ENCODE results near the gene SOST. TPM values are rescaled to one million over a fixed set of nuclear protein-coding genes. Genes with fewer than 3 reads are reported as not detected.

SOST gene
- total and polyA plus RNA-seq, 5 donors from 2014 or later, result not detected

DNA sequence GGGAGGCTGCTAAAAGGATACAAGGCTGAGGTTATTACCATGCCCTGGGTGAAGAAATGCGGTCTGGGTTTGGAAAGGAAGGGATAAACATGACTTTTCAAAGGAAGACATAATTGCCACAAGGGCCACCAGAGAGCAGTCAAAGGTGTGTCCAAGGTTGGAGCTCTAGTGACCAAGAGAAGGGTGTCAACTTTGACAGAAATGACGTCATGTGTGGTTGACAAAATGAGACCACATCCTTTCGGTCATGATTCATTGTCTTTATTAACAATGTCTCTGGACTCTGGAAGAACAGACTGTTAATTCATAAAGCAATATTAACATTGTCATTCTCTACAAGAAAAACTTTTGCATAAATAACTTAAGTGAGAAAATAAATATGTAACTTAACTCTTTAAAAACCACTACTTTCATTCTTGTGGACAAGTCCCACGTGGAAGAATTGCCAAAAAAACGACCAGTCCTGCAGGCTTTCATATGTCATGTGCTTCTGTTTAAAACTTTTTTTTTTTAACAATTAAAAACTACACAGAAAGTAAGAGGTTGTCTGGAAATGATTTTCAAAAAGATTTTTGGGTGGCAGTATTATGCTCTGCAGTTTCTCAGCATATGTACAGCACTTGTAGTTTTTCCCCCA is 5.0 kb downstream of the SOST start:
- Histone ChIP-seq H3K27me3 (ENCODE audit: control insufficient read depth, insufficient read depth, low read length) (peaks cover 13% of the 10 kb centered on the region), H3K27ac (ENCODE audit: insufficient read depth, low read length, poor library complexity, severe bottlenecking) (no peak overlapping the region), H3K36me3 (ENCODE audit: control insufficient read depth, insufficient read depth, low read length) (no peaks in the 10 kb centered on the region), H3K4me1 (ENCODE audit: control insufficient read depth, insufficient read depth, low read length, poor library complexity, severe bottlenecking) (peaks cover 3% of the 10 kb centered on the region), H3K4me3 (ENCODE audit: low read depth, low read length) (no peak overlapping the region), H3K9me3 (ENCODE audit: control insufficient read depth in 2 of 2, low read length in 2 of 2) (no peaks in the 10 kb centered on the region)
- ATAC-seq (ENCODE audit: low read depth in 2 of 2), result no peak
- no peaks in the 10 kb centered on the region for H3K9me3 Mint-ChIP-seq
- no peak overlapping the region for H3K4me3 Mint-ChIP-seq
- no peaks in the 10 kb centered on the region for H3K36me3 Mint-ChIP-seq
- H3K27ac Mint-ChIP-seq, result no peak overlapping the region
- peaks cover 37% of the 10 kb centered on the region for H3K27me3 Mint-ChIP-seq
- DNase-seq, result no peak
- no peaks in the 10 kb centered on the region for H3K4me1 Mint-ChIP-seq

DNA sequence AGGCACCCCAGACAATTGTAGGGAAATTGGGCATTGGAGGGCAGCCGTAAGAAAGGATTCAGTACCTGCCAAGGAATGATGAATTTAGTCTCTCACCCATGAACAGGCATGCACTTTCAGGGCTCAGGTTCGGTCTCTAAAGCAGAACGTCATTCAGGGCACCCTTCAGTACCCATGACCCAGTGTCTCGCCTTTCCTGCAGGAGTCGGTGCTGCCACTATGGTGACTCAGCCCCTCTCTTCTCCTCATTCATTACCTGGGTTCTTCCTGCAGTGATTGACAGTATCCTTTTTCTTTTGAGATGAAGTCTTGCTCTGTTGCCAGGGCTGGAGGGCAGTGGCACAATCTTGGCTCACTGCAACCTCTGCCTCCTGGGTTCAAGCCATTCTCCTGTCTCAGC is 8.4 kb downstream of the SOST start:
- Mint-ChIP-seq H3K36me3 (no peaks in the 10 kb centered on the region), H3K9me3 (no peaks in the 10 kb centered on the region), H3K4me3 (no peak overlapping the region), H3K27ac (no peak overlapping the region), H3K27me3 (peaks cover 39% of the 10 kb centered on the region), H3K4me1 (no peaks in the 10 kb centered on the region)
- Histone ChIP-seq H3K27me3 (ENCODE audit: control insufficient read depth, insufficient read depth, low read length) (peaks cover 17% of the 10 kb centered on the region), H3K36me3 (ENCODE audit: control insufficient read depth, insufficient read depth, low read length) (no peaks in the 10 kb centered on the region), H3K4me3 (ENCODE audit: low read depth, low read length) (no peak overlapping the region), H3K9me3 (ENCODE audit: control insufficient read depth in 2 of 2, low read length in 2 of 2) (no peaks in the 10 kb centered on the region), H3K27ac (ENCODE audit: insufficient read depth, low read length, poor library complexity, severe bottlenecking) (no peak overlapping the region), H3K4me1 (ENCODE audit: control insufficient read depth, insufficient read depth, low read length, poor library complexity, severe bottlenecking) (peaks cover 1% of the 10 kb centered on the region)
- ATAC-seq (ENCODE audit: low read depth in 2 of 2), result no peak
- DNase-seq, result no peak

DNA sequence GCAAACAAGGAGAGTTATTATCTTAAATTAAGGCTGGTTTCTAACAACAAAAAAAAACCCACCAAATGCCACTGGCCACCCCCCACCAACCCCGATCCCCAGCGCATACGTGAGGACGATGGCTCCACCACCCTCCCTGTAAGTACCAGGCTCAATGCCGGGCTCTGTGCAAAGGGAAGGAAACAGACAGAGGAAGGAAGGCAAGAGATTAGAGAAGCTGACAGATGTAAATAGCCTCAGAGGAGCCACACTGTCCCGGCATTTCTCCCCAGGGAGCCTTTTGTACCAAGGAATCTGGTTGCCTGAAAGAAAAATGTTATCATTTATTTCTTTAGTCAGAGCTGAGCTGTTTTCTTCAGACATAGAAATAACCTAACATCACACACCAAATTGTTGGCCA is 13.1 kb downstream of the SOST start:
- Mint-ChIP-seq H3K4me1 (no peaks in the 10 kb centered on the region), H3K9me3 (peaks cover 0 to 2% (median 0%) of the 10 kb centered on the region in 7 donors), H3K27me3 (peaks cover 36% of the 10 kb centered on the region), H3K4me3 (no peak overlapping the region), H3K27ac (no peak overlapping the region), H3K36me3 (no peaks in the 10 kb centered on the region)
- DNase-seq, result no peak
- Histone ChIP-seq H3K36me3 (ENCODE audit: control insufficient read depth, insufficient read depth, low read length) (no peaks in the 10 kb centered on the region), H3K27me3 (ENCODE audit: control insufficient read depth, insufficient read depth, low read length) (peaks cover 4% of the 10 kb centered on the region), H3K27ac (ENCODE audit: insufficient read depth, low read length, poor library complexity, severe bottlenecking) (no peak overlapping the region), H3K4me1 (ENCODE audit: control insufficient read depth, insufficient read depth, low read length, poor library complexity, severe bottlenecking) (no peaks in the 10 kb centered on the region), H3K4me3 (ENCODE audit: low read depth, low read length) (no peak overlapping the region), H3K9me3 (ENCODE audit: control insufficient read depth in 2 of 2, low read length in 2 of 2) (no peaks in the 10 kb centered on the region)
- ATAC-seq (ENCODE audit: low read depth in 2 of 2), result no peak

DNA sequence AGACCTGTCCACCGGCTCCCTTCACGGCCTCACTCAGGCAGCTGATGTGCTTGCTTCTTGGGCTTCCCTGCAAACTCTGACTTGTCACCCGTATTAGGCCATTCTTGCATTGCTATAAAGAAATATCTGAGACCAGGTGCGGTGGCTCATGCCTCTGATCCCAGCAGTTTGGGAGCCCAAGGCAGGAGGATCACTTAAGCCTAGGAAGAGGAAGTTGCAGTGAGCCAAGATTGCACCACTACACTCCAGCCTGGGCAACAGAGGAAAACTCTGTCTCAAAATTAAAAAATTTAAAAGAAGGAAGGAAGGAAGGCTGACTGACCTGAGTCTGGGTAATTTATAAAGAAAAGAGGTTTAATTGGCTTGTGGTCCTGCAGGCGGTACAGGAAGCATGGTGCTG is 17.0 kb downstream of the SOST start:
- no peaks in the 10 kb centered on the region for H3K4me1 ChIP-seq (ENCODE audit: control insufficient read depth, insufficient read depth, low read length, poor library complexity, severe bottlenecking)
- H3K4me3 ChIP-seq (ENCODE audit: low read depth, low read length), result no peak overlapping the region
- ATAC-seq (ENCODE audit: low read depth in 2 of 2) (no peak), DNase-seq (no peak)
- H3K27ac Mint-ChIP-seq, result no peak overlapping the region
- peaks cover 0 to 2% (median 0%) of the 10 kb centered on the region in 7 donors for H3K9me3 Mint-ChIP-seq
- no peaks in the 10 kb centered on the region for H3K36me3 ChIP-seq (ENCODE audit: control insufficient read depth, insufficient read depth, low read length)
- H3K9me3 ChIP-seq (ENCODE audit: control insufficient read depth in 2 of 2, low read length in 2 of 2), result no peaks in the 10 kb centered on the region
- H3K27me3 Mint-ChIP-seq, result peaks cover 31% of the 10 kb centered on the region
- no peak overlapping the region for H3K27ac ChIP-seq (ENCODE audit: insufficient read depth, low read length, poor library complexity, severe bottlenecking)
- peaks cover 4% of the 10 kb centered on the region for H3K27me3 ChIP-seq (ENCODE audit: control insufficient read depth, insufficient read depth, low read length)
- no peak overlapping the region for H3K4me3 Mint-ChIP-seq
- no peaks in the 10 kb centered on the region for H3K36me3 Mint-ChIP-seq
- no peaks in the 10 kb centered on the region for H3K4me1 Mint-ChIP-seq

DNA sequence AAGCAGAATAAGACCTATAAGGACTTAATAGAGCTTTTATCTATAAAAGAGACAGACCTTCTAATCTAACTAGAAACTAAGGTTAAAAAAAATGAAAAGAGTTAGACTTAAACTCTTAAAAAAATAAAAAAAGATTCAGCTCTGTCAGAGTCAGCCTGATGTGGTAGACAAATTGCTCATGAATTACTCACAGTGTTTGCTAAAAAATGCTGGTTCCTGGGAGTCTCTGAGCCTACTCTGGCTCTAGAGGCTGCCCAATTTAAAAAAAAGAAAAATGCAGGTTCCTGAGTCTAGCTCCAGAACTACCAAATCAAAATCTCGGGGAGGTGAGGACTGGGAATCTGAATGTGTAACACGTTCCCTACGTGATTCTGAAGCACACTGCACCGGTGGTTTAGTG is 18.1 kb downstream of the SOST start:
- no peak for ATAC-seq (ENCODE audit: low read depth in 2 of 2)
- Mint-ChIP-seq H3K36me3 (no peaks in the 10 kb centered on the region), H3K4me3 (no peak overlapping the region), H3K27ac (no peak overlapping the region), H3K9me3 (peaks cover 0 to 2% (median 0%) of the 10 kb centered on the region in 7 donors), H3K4me1 (no peaks in the 10 kb centered on the region), H3K27me3 (peaks cover 28% of the 10 kb centered on the region)
- DNase-seq, result no peak
- peaks cover 7% of the 10 kb centered on the region for H3K27me3 ChIP-seq (ENCODE audit: control insufficient read depth, insufficient read depth, low read length)
- no peaks in the 10 kb centered on the region for H3K36me3 ChIP-seq (ENCODE audit: control insufficient read depth, insufficient read depth, low read length)
- H3K4me1 ChIP-seq (ENCODE audit: control insufficient read depth, insufficient read depth, low read length, poor library complexity, severe bottlenecking), result no peaks in the 10 kb centered on the region
- no peak overlapping the region for H3K27ac ChIP-seq (ENCODE audit: insufficient read depth, low read length, poor library complexity, severe bottlenecking)
- no peak overlapping the region for H3K4me3 ChIP-seq (ENCODE audit: low read depth, low read length)
- no peaks in the 10 kb centered on the region for H3K9me3 ChIP-seq (ENCODE audit: control insufficient read depth in 2 of 2, low read length in 2 of 2)

DNA sequence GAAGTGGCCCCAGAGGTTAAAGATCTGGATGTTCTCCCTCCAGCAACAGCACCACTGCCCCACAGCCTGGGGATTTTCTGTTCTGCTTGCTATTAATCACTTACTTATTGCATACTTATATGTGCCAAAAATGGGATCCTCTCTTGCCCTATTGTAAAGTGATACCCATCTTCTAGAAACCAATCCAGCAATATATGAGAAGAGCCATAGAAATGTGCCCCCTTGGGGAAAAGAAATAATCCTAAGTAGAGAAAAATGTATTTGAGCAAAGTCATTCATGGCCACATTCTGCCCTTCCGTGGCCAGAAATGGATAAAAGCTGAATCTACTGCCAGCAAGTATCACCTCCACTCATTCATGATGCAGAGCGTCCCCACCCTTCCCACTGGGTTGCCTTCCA is 20.9 kb downstream of the SOST start:
- no peak overlapping the region for H3K27ac ChIP-seq (ENCODE audit: insufficient read depth, low read length, poor library complexity, severe bottlenecking)
- no peak for ATAC-seq (ENCODE audit: low read depth in 2 of 2)
- peaks cover 0 to 9% (median under 1%) of the 10 kb centered on the region in 7 donors for H3K9me3 Mint-ChIP-seq
- H3K4me3 Mint-ChIP-seq, result no peak overlapping the region
- H3K27me3 Mint-ChIP-seq, result peaks cover 27% of the 10 kb centered on the region
- no peak for DNase-seq
- no peaks in the 10 kb centered on the region for H3K36me3 ChIP-seq (ENCODE audit: control insufficient read depth, insufficient read depth, low read length)
- H3K36me3 Mint-ChIP-seq, result no peaks in the 10 kb centered on the region
- H3K4me1 ChIP-seq (ENCODE audit: control insufficient read depth, insufficient read depth, low read length, poor library complexity, severe bottlenecking), result no peaks in the 10 kb centered on the region
- peaks cover 0 to 3% of the 10 kb centered on the region in 2 experiments for H3K9me3 ChIP-seq (ENCODE audit: control insufficient read depth in 2 of 2, low read length in 2 of 2)
- no peak overlapping the region for H3K4me3 ChIP-seq (ENCODE audit: low read depth, low read length)
- H3K27me3 ChIP-seq (ENCODE audit: control insufficient read depth, insufficient read depth, low read length), result peaks cover 7% of the 10 kb centered on the region
- H3K4me1 Mint-ChIP-seq, result no peaks in the 10 kb centered on the region
- no peak overlapping the region for H3K27ac Mint-ChIP-seq

DNA sequence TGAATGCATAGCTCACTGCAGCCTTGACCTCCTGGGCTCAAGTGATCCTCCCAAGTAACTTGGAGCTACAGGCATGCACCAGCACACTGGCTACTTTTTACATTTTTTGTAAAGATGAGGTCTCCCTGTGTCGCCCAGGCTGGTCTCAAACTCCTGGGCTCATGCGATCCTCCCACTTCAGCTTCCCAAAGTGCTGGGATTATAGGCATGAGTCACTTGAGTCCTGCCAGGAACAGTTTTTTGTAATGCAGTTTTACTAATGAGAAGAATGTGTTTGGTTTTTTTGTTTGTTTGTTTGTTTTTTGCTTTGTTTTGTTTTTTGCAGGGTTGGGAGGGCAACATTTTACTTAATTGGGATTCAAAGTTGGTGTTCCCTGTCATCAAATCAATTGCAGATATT is 22.2 kb downstream of the SOST start:
- DNase-seq, result no peak

DNA sequence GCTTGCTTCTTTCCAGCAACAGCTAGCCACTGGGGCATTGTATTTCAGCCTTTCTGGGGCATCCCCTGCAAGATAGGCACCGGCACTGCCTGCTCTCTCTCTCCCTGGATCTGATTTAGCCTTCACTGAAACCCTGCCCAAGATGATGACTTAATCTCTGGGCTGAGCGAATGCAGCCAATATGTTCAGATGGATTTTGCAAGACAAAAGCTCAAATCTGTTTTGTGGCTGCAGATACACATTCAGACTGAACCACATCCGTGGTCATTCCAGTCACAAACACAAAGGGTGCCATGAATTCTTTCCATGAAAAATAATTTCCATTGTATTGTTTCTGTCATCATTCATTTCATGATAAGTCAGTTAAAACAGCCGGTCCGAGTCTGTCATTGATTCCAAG is 24.2 kb downstream of the SOST start:
- H3K27me3 ChIP-seq (ENCODE audit: control insufficient read depth, insufficient read depth, low read length), result peaks cover 6% of the 10 kb centered on the region
- no peak overlapping the region for H3K4me3 Mint-ChIP-seq
- H3K9me3 ChIP-seq (ENCODE audit: control insufficient read depth in 2 of 2, low read length in 2 of 2), result peaks cover 0 to 3% of the 10 kb centered on the region in 2 experiments
- H3K36me3 ChIP-seq (ENCODE audit: control insufficient read depth, insufficient read depth, low read length), result no peaks in the 10 kb centered on the region
- no peaks in the 10 kb centered on the region for H3K36me3 Mint-ChIP-seq
- no peak overlapping the region for H3K27ac ChIP-seq (ENCODE audit: insufficient read depth, low read length, poor library complexity, severe bottlenecking)
- H3K27ac Mint-ChIP-seq, result no peak overlapping the region
- no peaks in the 10 kb centered on the region for H3K4me1 ChIP-seq (ENCODE audit: control insufficient read depth, insufficient read depth, low read length, poor library complexity, severe bottlenecking)
- ATAC-seq (ENCODE audit: low read depth in 2 of 2) (no peak), DNase-seq (no peak)
- peaks cover 0 to 9% (median 0%) of the 10 kb centered on the region in 7 donors for H3K9me3 Mint-ChIP-seq
- H3K4me1 Mint-ChIP-seq, result no peaks in the 10 kb centered on the region
- H3K4me3 ChIP-seq (ENCODE audit: low read depth, low read length), result no peak overlapping the region
- peaks cover 19% of the 10 kb centered on the region for H3K27me3 Mint-ChIP-seq

More for the DNA sequence above, 22.2 kb downstream of the SOST start:
- Histone ChIP-seq H3K4me1 (ENCODE audit: control insufficient read depth, insufficient read depth, low read length, poor library complexity, severe bottlenecking) (no peaks in the 10 kb centered on the region), H3K27me3 (ENCODE audit: control insufficient read depth, insufficient read depth, low read length) (peaks cover 7% of the 10 kb centered on the region), H3K36me3 (ENCODE audit: control insufficient read depth, insufficient read depth, low read length) (no peaks in the 10 kb centered on the region), H3K27ac (ENCODE audit: insufficient read depth, low read length, poor library complexity, severe bottlenecking) (no peak overlapping the region), H3K4me3 (ENCODE audit: low read depth, low read length) (no peak overlapping the region), H3K9me3 (ENCODE audit: control insufficient read depth in 2 of 2, low read length in 2 of 2) (peaks cover 0 to 3% of the 10 kb centered on the region in 2 experiments)
- ATAC-seq (ENCODE audit: low read depth in 2 of 2), result no peak
- Mint-ChIP-seq H3K4me1 (no peaks in the 10 kb centered on the region), H3K36me3 (no peaks in the 10 kb centered on the region), H3K27ac (no peak overlapping the region), H3K4me3 (no peak overlapping the region), H3K9me3 (peaks cover 0 to 9% (median 0%) of the 10 kb centered on the region in 7 donors), H3K27me3 (peaks cover 27% of the 10 kb centered on the region)
